ENCODE measurements around the gene OSBPL5. TPM values are rescaled to one million over a fixed set of nuclear protein-coding genes. Genes with fewer than 3 reads are reported as not detected.

The OSBPL5 gene
- total RNA-seq, 1 donor from 2014 or later, result 62.9 TPM

- DNase-seq (ENCODE audit: low read depth in 2 of 2), result no peak
Observed at GRCh38 chr11:3104961-3105790, 59.9 kb downstream of the OSBPL5 start.

GRCh38 chr11:3104051-3104714, 60.9 kb downstream of the OSBPL5 start:
- DNase-seq (ENCODE audit: low read depth in 2 of 2), result no peak

GRCh38 chr11:3103076-3103475, 62.0 kb downstream of the OSBPL5 start:
- no peak for DNase-seq (ENCODE audit: low read depth in 2 of 2)

GRCh38 chr11:3102641-3102921, 62.5 kb downstream of the OSBPL5 start:
- no peak for DNase-seq (ENCODE audit: low read depth in 2 of 2)

GRCh38 chr11:3101921-3102640, 63.0 kb downstream of the OSBPL5 start:
- DNase-seq (ENCODE audit: low read depth in 2 of 2), result no peak

- DNase-seq (ENCODE audit: low read depth in 2 of 2), result no peak
Observed at GRCh38 chr11:3099178-3099577, 65.9 kb downstream of the OSBPL5 start.

- no peak for DNase-seq (ENCODE audit: low read depth in 2 of 2)
Observed at GRCh38 chr11:3096909-3097530, 68.1 kb downstream of the OSBPL5 start.

GRCh38 chr11:3095712-3096361, 69.3 kb downstream of the OSBPL5 start:
- DNase-seq (ENCODE audit: low read depth in 2 of 2), result peak; percentile 96 to 97

- no peak for DNase-seq (ENCODE audit: low read depth in 2 of 2)
Observed at GRCh38 chr11:3094223-3094824, 70.8 kb downstream of the OSBPL5 start.

GRCh38 chr11:3093281-3094191, 71.6 kb downstream of the OSBPL5 start:
- DNase-seq (ENCODE audit: low read depth in 2 of 2), result peak in 1 of 2 donors; percentile 67

GRCh38 chr11:3092603-3093141, 72.4 kb downstream of the OSBPL5 start:
- DNase-seq (ENCODE audit: low read depth in 2 of 2), result no peak

GRCh38 chr11:3091846-3092602, 73.1 kb downstream of the OSBPL5 start:
- DNase-seq (ENCODE audit: low read depth in 2 of 2), result peak; percentile 54 to 68

GRCh38 chr11:3091081-3091845, 73.8 kb downstream of the OSBPL5 start:
- no peak for DNase-seq (ENCODE audit: low read depth in 2 of 2)

- DNase-seq (ENCODE audit: low read depth in 2 of 2), result no peak
Observed at GRCh38 chr11:3090096-3090901, 74.8 kb downstream of the OSBPL5 start.

GRCh38 chr11:3089236-3090061, 75.7 kb downstream of the OSBPL5 start:
- no peak for DNase-seq (ENCODE audit: low read depth in 2 of 2)

- DNase-seq (ENCODE audit: low read depth in 2 of 2), result no peak
Observed at GRCh38 chr11:3088806-3089205, 76.3 kb downstream of the OSBPL5 start.

Data from lung microvascular endothelial cell (primary cell).